HUES48 (cell line): Measurements from ENCODE around the gene STAT4.

Source experiments
- H3K27ac ChIP-seq: one replicate; pipeline ENCODE4 v1.7.0; 2013; ENCODE audit warnings: low read depth, low read length, inconsistent platforms
- H3K27me3 ChIP-seq: 2 replicates; pipeline ENCODE4 v1.6.1; 2013; ENCODE audit warnings: mild to moderate bottlenecking, low read length; ENCODE audit not compliant: control insufficient read depth, insufficient read depth
- H3K36me3 ChIP-seq: 2 replicates; pipeline ENCODE4 v1.6.1; 2013; ENCODE audit warnings: low read length; ENCODE audit not compliant: control insufficient read depth, insufficient read depth
- H3K4me1 ChIP-seq: 2 replicates; pipeline ENCODE4 v1.6.1; 2013; ENCODE audit warnings: mild to moderate bottlenecking, low read length; ENCODE audit not compliant: control insufficient read depth, insufficient read depth
- H3K4me3 ChIP-seq: 2 replicates; pipeline ENCODE4 v1.5.1; 2013; ENCODE audit warnings: mild to moderate bottlenecking, low read depth, low read length
- H3K9ac ChIP-seq: 2 replicates; pipeline ENCODE4 v1.6.1; 2013; ENCODE audit warnings: mild to moderate bottlenecking, low read depth, low read length, moderate library complexity
- H3K9me3 ChIP-seq: 2 replicates; pipeline ENCODE4 v1.6.1; 2013; ENCODE audit warnings: low read length; ENCODE audit not compliant: control insufficient read depth, insufficient read depth

The STAT4 gene

GRCh38 chr2:191174442-191174841, 23.6 kb upstream of the STAT4 start:
- Histone ChIP-seq H3K4me1 (peaks cover 13% of the 10 kb centered on the region), H3K9ac (no peak overlapping the region), H3K27ac (no peak overlapping the region), H3K27me3 (no peaks in the 10 kb centered on the region), H3K9me3 (no peaks in the 10 kb centered on the region), H3K36me3 (no peaks in the 10 kb centered on the region), H3K4me3 (no peak overlapping the region)

GRCh38 chr2:191173206-191173605, 22.4 kb upstream of the STAT4 start:
- Histone ChIP-seq H3K4me1 (peaks cover 13% of the 10 kb centered on the region), H3K4me3 (no peak overlapping the region), H3K27ac (no peak overlapping the region), H3K36me3 (no peaks in the 10 kb centered on the region), H3K9ac (no peak overlapping the region), H3K9me3 (no peaks in the 10 kb centered on the region), H3K27me3 (no peaks in the 10 kb centered on the region)

- H3K4me3 ChIP-seq: no peak overlapping the region
- H3K27ac ChIP-seq: no peak overlapping the region
- no peak overlapping the region for H3K9ac ChIP-seq
- H3K27me3 ChIP-seq: no peaks in the 10 kb centered on the region
- no peaks in the 10 kb centered on the region for H3K9me3 ChIP-seq
- H3K36me3 ChIP-seq: no peaks in the 10 kb centered on the region
- peaks cover 13% of the 10 kb centered on the region for H3K4me1 ChIP-seq
Measured at GRCh38 chr2:191171708-191172355, 21.0 kb upstream of the STAT4 start.

GRCh38 chr2:191171286-191171685, 20.5 kb upstream of the STAT4 start:
- Histone ChIP-seq H3K27ac (no peak overlapping the region), H3K4me1 (peaks cover 13% of the 10 kb centered on the region), H3K9ac (no peak overlapping the region), H3K4me3 (no peak overlapping the region), H3K36me3 (no peaks in the 10 kb centered on the region), H3K27me3 (no peaks in the 10 kb centered on the region), H3K9me3 (no peaks in the 10 kb centered on the region)

- Histone ChIP-seq H3K27me3 (no peaks in the 10 kb centered on the region), H3K36me3 (no peaks in the 10 kb centered on the region), H3K4me3 (no peak overlapping the region), H3K27ac (no peak overlapping the region), H3K9ac (no peak overlapping the region), H3K4me1 (peaks cover 13% of the 10 kb centered on the region), H3K9me3 (no peaks in the 10 kb centered on the region)
Measured at GRCh38 chr2:191170773-191171172, 20.0 kb upstream of the STAT4 start.

- H3K9me3 ChIP-seq: no peaks in the 10 kb centered on the region
- no peak overlapping the region for H3K27ac ChIP-seq
- no peaks in the 10 kb centered on the region for H3K36me3 ChIP-seq
- H3K4me1 ChIP-seq: peaks cover 15% of the 10 kb centered on the region
- H3K4me3 ChIP-seq: no peak overlapping the region
- no peak overlapping the region for H3K9ac ChIP-seq
- no peaks in the 10 kb centered on the region for H3K27me3 ChIP-seq
Measured at GRCh38 chr2:191170301-191170636, 19.5 kb upstream of the STAT4 start.

- Histone ChIP-seq H3K9me3 (no peaks in the 10 kb centered on the region), H3K4me1 (peaks cover 13% of the 10 kb centered on the region)
Measured at GRCh38 chr2:191169456-191170300, 18.9 kb upstream of the STAT4 start.

GRCh38 chr2:191167766-191168165, 17.0 kb upstream of the STAT4 start:
- Histone ChIP-seq H3K9me3 (no peaks in the 10 kb centered on the region), H3K4me3 (no peak overlapping the region), H3K9ac (no peak overlapping the region), H3K27ac (no peak overlapping the region), H3K27me3 (no peaks in the 10 kb centered on the region), H3K4me1 (peaks cover 4% of the 10 kb centered on the region; the same call in 1 of the 2 replicates), H3K36me3 (no peaks in the 10 kb centered on the region)

More at GRCh38 chr2:191169456-191170300, 18.9 kb upstream of the STAT4 start:
- H3K9ac ChIP-seq: no peak overlapping the region
- no peak overlapping the region for H3K27ac ChIP-seq
- no peak overlapping the region for H3K4me3 ChIP-seq
- no peaks in the 10 kb centered on the region for H3K27me3 ChIP-seq
- no peaks in the 10 kb centered on the region for H3K36me3 ChIP-seq

- Histone ChIP-seq H3K27ac (peak overlapping the region; percentile 17), H3K27me3 (no peaks in the 10 kb centered on the region), H3K4me3 (no peak overlapping the region), H3K36me3 (no peaks in the 10 kb centered on the region), H3K4me1 (peaks cover 4% of the 10 kb centered on the region; the same call in 1 of the 2 replicates), H3K9me3 (no peaks in the 10 kb centered on the region), H3K9ac (no peak overlapping the region)
Measured at GRCh38 chr2:191166756-191167445, 16.1 kb upstream of the STAT4 start.

- Histone ChIP-seq H3K9me3 (no peaks in the 10 kb centered on the region), H3K9ac (no peak overlapping the region), H3K36me3 (no peaks in the 10 kb centered on the region), H3K4me1 (peaks cover 4% of the 10 kb centered on the region; the same call in 1 of the 2 replicates), H3K27me3 (no peaks in the 10 kb centered on the region), H3K27ac (peak overlapping the region; percentile 18), H3K4me3 (no peak overlapping the region)
Measured at GRCh38 chr2:191166111-191166755, 15.4 kb upstream of the STAT4 start.
